HFF-Myc (cell line): ENCODE results near the gene FOXL1.

Experiments
- DNase-seq: peaks from one replicate; pipeline ENCODE4 v3.0.0-alpha.2; 2011; ENCODE audit warnings: low read depth; ENCODE audit errors: extremely low read depth
- H3K4me3 ChIP-seq: replicated peaks from 2 replicates; pipeline ENCODE4 v1.5.1; 2011; ENCODE audit warnings: low read depth, mild to moderate bottlenecking, control low read depth, low read length
- TF ChIP-seq, protein P1 (sequence below): IDR thresholded peaks from 2 replicates; pipeline ENCODE4 v1.5.1; 2012; ENCODE audit warnings: mild to moderate bottlenecking, low read depth, low read length, control low read depth; ENCODE audit errors: missing control alignments

The FOXL1 gene

DNA sequence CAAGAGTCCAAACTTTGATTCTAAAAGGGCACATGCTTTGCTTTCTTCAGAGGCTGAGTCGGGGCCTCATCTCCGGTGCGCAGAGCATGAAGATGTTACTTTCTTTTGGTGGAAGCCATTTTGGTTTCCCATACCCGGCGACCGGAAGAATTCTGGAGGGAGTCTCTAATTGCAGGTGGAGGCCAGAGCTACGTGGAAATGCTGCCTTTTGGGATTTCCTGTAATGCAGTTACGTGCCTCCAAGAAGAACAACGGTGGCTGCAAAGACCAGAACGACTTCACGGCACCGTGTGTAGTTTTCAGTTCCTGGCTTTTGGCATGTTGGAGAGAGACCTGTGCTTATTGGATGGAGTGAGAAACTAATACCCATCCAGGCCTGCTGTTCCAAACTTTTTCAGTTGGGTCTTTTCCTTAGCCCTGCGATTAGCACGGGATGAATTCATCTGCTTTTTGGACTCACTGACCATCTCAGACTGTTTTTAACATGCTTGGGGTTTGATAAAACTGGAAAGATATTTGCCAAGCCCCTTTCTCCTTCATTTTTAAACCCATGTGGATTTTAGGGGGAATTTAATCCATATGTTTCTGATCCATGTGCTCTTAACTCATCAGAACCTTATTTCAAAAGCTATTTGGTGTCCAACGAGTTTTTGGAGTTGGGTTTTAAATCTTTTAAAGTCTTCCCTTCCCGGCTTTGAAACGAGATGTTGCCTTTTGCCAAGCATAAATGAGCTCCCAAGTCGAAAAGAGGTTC is 19.0 kb downstream of the FOXL1 start:
- no peak overlapping the region for H3K4me3 ChIP-seq
- DNase-seq: no peak
- TF ChIP-seq, protein P1, sequence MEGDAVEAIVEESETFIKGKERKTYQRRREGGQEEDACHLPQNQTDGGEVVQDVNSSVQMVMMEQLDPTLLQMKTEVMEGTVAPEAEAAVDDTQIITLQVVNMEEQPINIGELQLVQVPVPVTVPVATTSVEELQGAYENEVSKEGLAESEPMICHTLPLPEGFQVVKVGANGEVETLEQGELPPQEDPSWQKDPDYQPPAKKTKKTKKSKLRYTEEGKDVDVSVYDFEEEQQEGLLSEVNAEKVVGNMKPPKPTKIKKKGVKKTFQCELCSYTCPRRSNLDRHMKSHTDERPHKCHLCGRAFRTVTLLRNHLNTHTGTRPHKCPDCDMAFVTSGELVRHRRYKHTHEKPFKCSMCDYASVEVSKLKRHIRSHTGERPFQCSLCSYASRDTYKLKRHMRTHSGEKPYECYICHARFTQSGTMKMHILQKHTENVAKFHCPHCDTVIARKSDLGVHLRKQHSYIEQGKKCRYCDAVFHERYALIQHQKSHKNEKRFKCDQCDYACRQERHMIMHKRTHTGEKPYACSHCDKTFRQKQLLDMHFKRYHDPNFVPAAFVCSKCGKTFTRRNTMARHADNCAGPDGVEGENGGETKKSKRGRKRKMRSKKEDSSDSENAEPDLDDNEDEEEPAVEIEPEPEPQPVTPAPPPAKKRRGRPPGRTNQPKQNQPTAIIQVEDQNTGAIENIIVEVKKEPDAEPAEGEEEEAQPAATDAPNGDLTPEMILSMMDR: no peak

DNA sequence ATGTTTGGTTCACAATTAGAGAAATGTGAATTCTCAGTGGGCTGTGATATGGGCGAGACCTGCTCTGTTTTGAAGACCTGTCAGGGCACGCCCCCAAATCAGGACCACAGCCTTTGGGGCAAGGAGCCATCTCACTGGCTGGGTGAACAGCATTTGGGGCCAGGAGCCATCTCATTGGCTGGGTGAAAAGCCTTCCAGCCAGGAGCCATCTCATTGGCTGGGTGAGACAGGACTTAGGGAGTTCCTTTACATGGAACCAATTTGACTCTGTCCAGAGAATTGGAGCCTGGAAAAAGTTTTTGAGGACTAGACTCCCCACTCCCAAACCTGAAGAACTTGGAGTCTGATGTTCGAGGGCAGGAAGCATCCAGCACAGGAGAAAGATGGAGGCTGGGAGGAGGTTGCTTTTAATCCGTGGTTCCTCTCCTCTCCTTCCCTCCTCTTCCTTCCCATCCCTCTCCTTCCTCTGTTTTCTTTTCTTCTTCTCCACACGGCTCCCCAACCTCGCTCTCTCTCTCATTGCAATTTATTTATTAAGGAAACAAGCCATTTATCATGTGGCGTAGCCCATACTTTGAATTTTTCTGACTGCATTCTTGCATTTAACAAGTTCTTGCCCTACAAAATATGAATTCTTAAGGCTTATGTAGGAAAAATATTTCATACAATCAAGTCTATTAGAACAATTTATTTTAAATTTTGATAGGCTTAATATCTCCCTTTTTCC is 19.7 kb downstream of the FOXL1 start:
- no peak overlapping the region for H3K4me3 ChIP-seq
- no peak for DNase-seq
- TF ChIP-seq, protein P1: no peak

DNA sequence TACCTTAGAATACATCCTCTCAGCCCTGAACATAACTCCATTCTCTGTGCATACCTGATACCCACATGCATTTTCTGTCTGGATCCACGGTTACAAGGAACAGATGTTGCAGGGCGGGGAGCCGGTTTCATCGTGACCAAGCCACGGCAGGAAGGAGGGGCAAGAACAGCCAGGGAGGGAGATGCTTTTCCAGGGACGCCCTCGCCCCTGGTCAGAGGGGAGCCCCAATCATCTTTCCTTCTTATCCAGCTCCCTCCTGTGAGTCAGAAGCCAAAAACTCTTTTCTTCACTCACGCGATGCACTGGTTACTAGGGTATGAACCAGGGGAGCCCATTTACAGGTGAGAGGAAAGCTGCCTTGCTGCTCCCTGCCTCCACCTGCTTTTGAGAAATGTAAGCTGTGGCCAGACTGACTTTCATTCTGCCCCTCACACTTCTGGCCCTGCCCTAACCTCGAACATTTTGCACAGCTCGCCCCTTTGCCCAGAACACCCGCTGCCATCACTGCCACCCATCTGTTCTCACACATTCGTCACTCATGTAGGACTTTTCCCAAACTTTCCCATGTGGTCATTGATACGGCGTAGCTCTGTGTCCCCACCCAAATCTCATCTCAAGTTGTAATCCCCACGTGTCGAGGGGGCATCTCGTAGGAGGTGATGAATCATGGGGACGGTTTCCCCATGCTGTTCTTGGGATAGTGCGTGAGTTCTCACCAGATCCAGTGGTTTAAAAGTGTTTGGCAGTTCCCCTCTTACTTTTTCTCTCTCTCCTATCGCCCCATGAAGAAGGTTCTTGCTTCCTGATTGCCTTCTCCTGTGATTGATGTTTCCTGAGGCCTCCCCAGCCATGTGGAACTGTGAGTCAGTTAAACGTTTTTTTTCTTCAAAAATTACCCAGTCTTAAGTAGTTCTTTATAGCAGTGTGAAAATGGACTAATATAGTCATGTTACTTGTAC is 20.5 kb downstream of the FOXL1 start:
- TF ChIP-seq, protein P1: no peak
- DNase-seq: no peak
- no peak overlapping the region for H3K4me3 ChIP-seq

DNA sequence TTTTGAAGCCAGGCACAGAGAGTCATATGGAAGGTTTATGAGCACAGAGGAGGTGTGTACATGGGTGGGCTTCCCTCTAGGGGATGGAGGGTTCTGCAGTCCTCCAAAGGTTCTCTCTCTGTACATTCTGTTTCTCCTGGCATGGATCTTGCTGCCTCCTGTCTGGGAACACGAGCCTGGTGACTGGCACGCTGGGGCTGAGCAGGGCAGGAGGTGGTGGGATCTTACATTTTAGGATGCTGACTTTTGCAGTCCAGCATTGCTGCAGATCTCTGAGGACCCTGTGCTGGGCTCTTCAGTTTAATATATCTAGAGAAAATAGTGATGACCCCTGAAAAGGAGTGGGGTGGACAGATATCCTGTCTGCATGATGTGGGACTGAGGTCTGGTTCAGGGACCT is 23.0 kb downstream of the FOXL1 start:
- no peak for DNase-seq
- TF ChIP-seq, protein P1: no peak
- H3K4me3 ChIP-seq: no peak overlapping the region

DNA sequence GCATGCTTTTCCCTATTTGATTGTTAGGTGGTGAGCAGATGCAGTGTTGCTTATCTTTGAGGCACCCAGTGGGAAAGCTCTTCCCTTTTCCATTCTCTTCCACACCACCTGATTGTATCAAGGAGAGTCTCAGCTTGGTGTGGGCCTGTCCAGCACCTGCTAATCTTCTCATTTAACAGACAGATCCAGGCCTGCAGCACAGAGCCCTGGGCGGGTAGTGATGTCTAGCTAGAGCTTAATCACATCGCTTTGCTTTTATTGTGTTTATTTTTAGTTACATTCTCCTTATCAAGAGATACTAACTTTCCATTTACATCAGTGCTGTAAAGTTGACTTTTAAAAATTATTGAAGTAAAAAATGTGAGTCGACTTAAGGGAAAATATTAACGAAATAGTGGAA is 24.2 kb downstream of the FOXL1 start:
- TF ChIP-seq, protein P1: no peak
- DNase-seq: no peak
- no peak overlapping the region for H3K4me3 ChIP-seq

DNA sequence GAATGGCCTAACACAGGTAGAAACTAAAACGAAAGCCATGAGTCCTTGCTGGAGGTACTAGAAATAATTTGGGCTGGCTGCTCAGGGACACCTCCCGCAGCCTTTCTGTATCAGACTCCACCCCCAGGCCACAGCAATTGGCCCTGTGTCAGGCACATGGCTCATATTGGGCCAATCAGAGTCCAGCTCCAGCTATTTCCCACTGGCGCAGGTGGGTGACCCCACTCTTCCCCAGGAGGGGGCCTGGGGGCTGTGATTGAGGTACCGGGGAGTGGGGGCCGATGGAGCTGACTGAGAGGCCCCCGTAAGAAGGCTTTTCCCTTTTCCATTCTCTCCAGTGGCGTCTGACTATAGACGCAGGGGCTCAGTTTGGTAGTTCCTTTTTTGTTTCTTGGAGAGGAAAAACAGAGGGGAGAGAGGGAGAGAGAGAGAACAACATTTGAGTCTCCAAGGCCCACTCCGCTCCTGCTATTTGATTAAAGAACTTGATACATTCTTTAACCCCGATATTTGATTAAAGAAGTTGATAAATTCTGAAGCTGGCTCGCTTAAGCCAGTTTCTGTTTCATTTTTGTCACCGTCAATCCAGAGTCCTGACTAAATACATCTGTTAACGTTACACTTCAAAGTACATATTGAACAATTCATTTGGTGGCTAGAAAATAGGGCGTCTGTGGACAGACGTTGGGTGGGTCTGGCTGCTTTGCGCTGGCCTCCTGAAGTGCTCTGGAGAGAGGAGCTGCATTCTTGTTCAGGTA is 26.3 kb downstream of the FOXL1 start:
- DNase-seq: no peak
- TF ChIP-seq, protein P1: no peak
- H3K4me3 ChIP-seq: no peak overlapping the region
